IMR-90 (cell line): ENCODE results near the gene EPB41L2. TPM values are rescaled to one million over a fixed set of nuclear protein-coding genes. Genes with fewer than 3 reads are reported as not detected.

Source experiments
- ATAC-seq: fragments of 200-7000 bp; cut with Tn5 transposase; 2 replicates; pipeline ENCODE4 v1.9.1; 2020; ENCODE audit warnings: low read depth, mild to moderate bottlenecking, moderate library complexity
- BruUV-seq: library from RNA; stranded (reverse); fragments of 400-500 nt; replicated peaks from 2 replicates; lab custom pipeline; 2021; lab: Mats Ljungman, UMichigan
- CTCF ChIA-PET: fragments of 300-600 bp; formaldehyde crosslinking; extraction: SDS; loops from one replicate; lab custom pipeline; 2021; ENCODE audit warnings: antibody characterized with exemption; lab: Yijun Ruan, JAX
- POLR2A ChIA-PET: fragments of 300-600 bp; sonication (Branson Sonifier 250); formaldehyde crosslinking; loops from one replicate; lab custom pipeline; 2022; ENCODE audit warnings: antibody characterized with exemption; ENCODE audit not compliant: unreplicated experiment; lab: Charles Lee
- DNase-seq: peaks from one replicate; pipeline ENCODE4 v3.0.0; 2013
- H2AFZ ChIP-seq: replicated peaks from 2 replicates; pipeline ENCODE3; 2013; ENCODE audit warnings: low read length, mild to moderate bottlenecking; ENCODE audit not compliant: poor library complexity
- H2AK5ac ChIP-seq: 2 replicates; pipeline ENCODE4 v1.6.1; 2013; ENCODE audit warnings: low read depth, low read length, inconsistent platforms
- H2AK9ac ChIP-seq: replicated peaks from 2 replicates; pipeline ENCODE3; 2013; ENCODE audit warnings: mild to moderate bottlenecking, low read depth, low read length, moderate library complexity; ENCODE audit not compliant: poor library complexity
- H2BK120ac ChIP-seq: 2 replicates; pipeline ENCODE4 v1.6.1; 2013; ENCODE audit warnings: low read depth, low read length, inconsistent platforms
- H2BK15ac ChIP-seq: 3 replicates; pipeline ENCODE4 v1.6.1; 2013; ENCODE audit warnings: low read depth, low read length, inconsistent platforms
- H2BK20ac ChIP-seq: 2 replicates; pipeline ENCODE4 v1.6.1; 2013; ENCODE audit warnings: low read depth, mild to moderate bottlenecking, inconsistent platforms, low read length, moderate library complexity
- H2BK5ac ChIP-seq: 2 replicates; pipeline ENCODE4 v1.6.1; 2013; ENCODE audit warnings: mild to moderate bottlenecking, low read depth, low read length, inconsistent platforms; ENCODE audit not compliant: poor library complexity, severe bottlenecking
- H3K14ac ChIP-seq: replicated peaks from 2 replicates; pipeline ENCODE4 v1.6.1; 2013; ENCODE audit warnings: low read depth, low read length, inconsistent platforms
- H3K18ac ChIP-seq: 2 replicates; pipeline ENCODE4 v1.6.1; 2013; ENCODE audit warnings: low read depth, low read length, control low read depth
- H3K23ac ChIP-seq: 2 replicates; pipeline ENCODE4 v1.6.1; 2013; ENCODE audit warnings: low read depth, low read length, inconsistent platforms
- H3K27ac ChIP-seq: 2 replicates; pipeline ENCODE4 v1.5.1; 2013; ENCODE audit warnings: mild to moderate bottlenecking, control low read depth, low read length; ENCODE audit not compliant: insufficient read depth
- H3K27me3 ChIP-seq: 2 replicates; pipeline ENCODE4 v1.6.1; 2013; ENCODE audit warnings: low read length; ENCODE audit not compliant: control insufficient read depth, insufficient read depth
- H3K36me3 ChIP-seq: 2 replicates; pipeline ENCODE4 v1.6.1; 2013; ENCODE audit warnings: low read length, mixed read lengths; ENCODE audit not compliant: control insufficient read depth, insufficient read depth
- H3K4ac ChIP-seq: 2 replicates; pipeline ENCODE4 v1.6.1; 2013; ENCODE audit warnings: low read depth, low read length, inconsistent platforms
- H3K4me1 ChIP-seq: 2 replicates; pipeline ENCODE4 v1.6.1; 2013; ENCODE audit warnings: low read length, mixed read lengths; ENCODE audit not compliant: control insufficient read depth, insufficient read depth
- H3K4me2 ChIP-seq: 2 replicates; pipeline ENCODE4 v1.6.1; 2013; ENCODE audit warnings: low read depth, mild to moderate bottlenecking, control low read depth, low read length, moderate library complexity
- H3K4me3 ChIP-seq: 2 replicates; pipeline ENCODE4 v1.5.1; 2013; ENCODE audit warnings: low read depth, mild to moderate bottlenecking, control low read depth, low read length, moderate library complexity; ENCODE audit not compliant: insufficient read depth
- H3K56ac ChIP-seq: 2 replicates; pipeline ENCODE4 v1.6.1; 2013; ENCODE audit warnings: low read length, inconsistent platforms; ENCODE audit not compliant: insufficient read depth; ENCODE audit errors: extremely low read depth
- H3K79me1 ChIP-seq, 2 experiments: 2 replicates each; pipeline ENCODE4 v1.6.1; 2013; ENCODE audit warnings: low read length in 2 of 2, inconsistent platforms in 1 of 2, low read depth in 1 of 2
- H3K9ac ChIP-seq: 2 replicates; pipeline ENCODE4 v1.6.1; 2013; ENCODE audit warnings: low read depth, low read length, control low read depth
- H3K9me1 ChIP-seq: 2 replicates; pipeline ENCODE4 v1.6.1; 2013; ENCODE audit warnings: low read length, inconsistent platforms; ENCODE audit not compliant: insufficient read depth
- H3K9me3 ChIP-seq: 2 replicates; pipeline ENCODE4 v1.6.1; 2013; ENCODE audit warnings: low read length; ENCODE audit not compliant: control insufficient read depth, insufficient read depth
- H4K20me1 ChIP-seq: 2 replicates; pipeline ENCODE4 v1.6.1; 2013; ENCODE audit warnings: low read length, inconsistent platforms; ENCODE audit not compliant: insufficient read depth
- H4K5ac ChIP-seq: 2 replicates; pipeline ENCODE4 v1.6.1; 2013; ENCODE audit warnings: mild to moderate bottlenecking, low read depth, low read length, control low read depth
- H4K8ac ChIP-seq, 2 experiments: 2 replicates each; pipeline ENCODE4 v1.6.1; 2013; ENCODE audit warnings: low read depth in 2 of 2, low read length in 2 of 2, control low read depth in 1 of 2, inconsistent platforms in 1 of 2
- H4K91ac ChIP-seq: 2 replicates; pipeline ENCODE4 v1.6.1; 2013; ENCODE audit warnings: low read depth, low read length, inconsistent platforms; ENCODE audit not compliant: insufficient read depth
- BHLHE40 ChIP-seq: fragments of 150-350 bp; IDR thresholded peaks from 2 replicates; pipeline ENCODE4 v1.6.1; 2016; ENCODE audit warnings: mild to moderate bottlenecking, low read depth, low read length
- MAZ ChIP-seq: IDR thresholded peaks from 2 replicates; pipeline ENCODE4 v1.6.1; 2012; ENCODE audit warnings: low read depth, mild to moderate bottlenecking, low read length, improper control_type of control experiment, moderate library complexity, borderline replicate concordance
- NFE2L2 ChIP-seq: fragments of 150-350 bp; IDR thresholded peaks from 2 replicates; pipeline ENCODE4 v1.6.1; 2016; ENCODE audit warnings: low read depth, mild to moderate bottlenecking, low read length
- RFX5 ChIP-seq: IDR thresholded peaks from 2 replicates; pipeline ENCODE4 v1.8.0; 2012; ENCODE audit warnings: low read depth, mild to moderate bottlenecking, low read length, moderate library complexity
- WGBS, 2 experiments: methylation state at CpG; one replicate each; pipeline versions ENCODE4 v1.1.5 to v1.1.7; 2013; ENCODE audit warnings: missing lambda C conversion rate in 2 of 2; ENCODE audit not compliant: insufficient read length in 1 of 2; ENCODE audit errors: extremely low coverage in 2 of 2; 5-methylcytosine and 5-hydroxymethylcytosine counted together
- dilution Hi-C: fragments of 300-500 bp; cut with HindIII; formaldehyde crosslinking; loops from one replicate; pipeline ENCODE4 v1.14.3; 2018; ENCODE audit warnings: low sequenced_read_pairs; ENCODE audit not compliant: unreplicated experiment
- in situ Hi-C: fragments of 300-500 bp; cut with MboI; formaldehyde crosslinking; loops from 3 replicates; pipeline ENCODE4 v1.14.3; 2019; ENCODE audit warnings: low sequenced_read_pairs, inconsistent platforms, mixed read lengths
- intact Hi-C: fragments of 100-400 bp; cut with micrococcal nuclease; formaldehyde crosslinking; loops from 2 replicates; pipeline ENCODE4 v1.10.0; 2022
- polyA plus RNA-seq, 3 experiments: library from polyadenylated mRNA; depleted of rRNA; stranded (reverse); fragments of >200 nt; gene quantifications; 2 replicates each; pipeline ENCODE4 v1.2.3, GENCODE V29; 2012; ENCODE audit warnings: low replicate concordance in 1 of 3
- total RNA-seq: library from RNA; depleted of rRNA; stranded (reverse); fragments of >200 nt; gene quantifications from 2 replicates; pipeline ENCODE4 v1.2.3, GENCODE V29; 2012

EPB41L2 gene
- total and polyA plus RNA-seq, 2 of the 4 experiments (the other 2 are of a cell fraction), result 85.7 to 99.8 TPM

DNA sequence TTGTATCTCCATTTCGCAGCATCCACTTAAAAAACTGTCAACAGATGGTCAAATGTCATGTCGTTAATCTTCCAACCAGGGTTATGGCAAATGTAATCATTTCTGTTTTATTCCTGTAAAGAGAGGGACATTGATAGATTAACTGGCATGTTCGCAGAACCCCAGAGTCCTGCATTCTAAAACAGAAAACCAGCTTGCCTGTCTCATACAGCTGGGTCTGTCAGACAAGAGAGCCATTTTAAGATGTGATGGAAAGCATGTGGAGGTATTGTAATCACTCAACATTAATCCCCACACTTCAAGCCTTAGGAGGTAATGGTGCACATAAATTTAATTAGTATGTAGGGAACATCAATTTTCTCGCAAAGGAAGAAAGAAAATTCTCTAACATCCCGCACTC is 231.4 kb downstream of the EPB41L2 start:
- no peaks in the 10 kb centered on the region for H3K4me1 ChIP-seq
- no peak for TF ChIP-seq BHLHE40
- no peak for TF ChIP-seq MAZ
- no peak for TF ChIP-seq RFX5
- TF ChIP-seq NFE2L2, result no peak
- WGBS, 2 experiments, result no CpG with 5 or more reads among the region's 5 CpGs
- ChIA-PET POLR2A (no interaction called here), CTCF (no interaction called here)
- DNase-seq (no peak), ATAC-seq (no peak)
- no peak overlapping the region for H2AK9ac ChIP-seq
- no peak overlapping the region for H3K4me2 ChIP-seq
- H3K27ac ChIP-seq, result no peak overlapping the region
- H2AK5ac ChIP-seq, result no peak overlapping the region
- H4K91ac ChIP-seq, result no peak overlapping the region
- H3K4me3 ChIP-seq, result no peak overlapping the region
- no peak overlapping the region for H2BK15ac ChIP-seq
- H3K9me1 ChIP-seq, result 0 out of 2 replicates have a peak, but pooled peaks cover under 1% of the 10 kb centered on the region
- H3K27me3 ChIP-seq, result no peaks in the 10 kb centered on the region
- no TSS peak for BruUV-seq
- no peaks in the 10 kb centered on the region for H4K20me1 ChIP-seq
- no peaks in the 10 kb centered on the region for H3K9me3 ChIP-seq
- no peak overlapping the region for H3K18ac ChIP-seq
- no peak overlapping the region for H2BK20ac ChIP-seq
- H3K14ac ChIP-seq, result no peak overlapping the region
- in situ Hi-C loops, result no loop called here
- no peaks in the 10 kb centered on the region for H3K79me1 ChIP-seq
- no peak overlapping the region for H3K23ac ChIP-seq
- no peak overlapping the region for H3K56ac ChIP-seq
- dilution Hi-C loops, result no loop called here
- H4K5ac ChIP-seq, result no peak overlapping the region
- no peak overlapping the region for H2BK120ac ChIP-seq
- intact Hi-C loops, result no loop called here
- no peak overlapping the region for H4K8ac ChIP-seq
- H3K9ac ChIP-seq, result no peak overlapping the region
- no peak overlapping the region for H2BK5ac ChIP-seq
- no peak overlapping the region for H2AFZ ChIP-seq
- H3K4ac ChIP-seq, result no peak overlapping the region
- H3K36me3 ChIP-seq, result peaks cover 2% of the 10 kb centered on the region
